Smooth muscle cell (in vitro differentiated cells): Measurements from ENCODE around the gene COL15A1. TPM values are rescaled to one million over a fixed set of nuclear protein-coding genes. Genes with fewer than 3 reads are reported as not detected.
A peak's percentile ranks its signal among the peaks of the same experiment; 100 is the strongest.

Experiments used
- DNase-seq: peaks from one replicate; lab custom pipeline; 2025; ENCODE audit not compliant: unreplicated experiment; lab: John Stamatoyannopoulos, UW
- H2AFZ ChIP-seq: fragments of 200-600 bp; sonication (generic); 2 replicates; pipeline ENCODE4 v1.6.0; 2016; ENCODE audit warnings: antibody characterized with exemption, low read depth, mild to moderate bottlenecking
- H3F3A ChIP-seq: fragments of 200-600 bp; sonication (generic); 2 replicates; pipeline ENCODE4 v1.6.0; 2017; ENCODE audit warnings: antibody characterized with exemption, low read depth
- H3K27ac ChIP-seq: fragments of 200-600 bp; sonication (generic); 2 replicates; pipeline ENCODE4 v1.5.1; 2016; ENCODE audit warnings: low read depth, mild to moderate bottlenecking
- H3K27me3 ChIP-seq: fragments of 200-600 bp; sonication (generic); 2 replicates; pipeline ENCODE4 v1.6.1; 2016; ENCODE audit warnings: low read depth, mild to moderate bottlenecking
- H3K36me3 ChIP-seq: fragments of 200-600 bp; sonication (generic); 2 replicates; pipeline ENCODE4 v1.5.1; 2016; ENCODE audit warnings: low read depth
- H3K4me1 ChIP-seq: fragments of 200-600 bp; sonication (generic); 2 replicates; pipeline ENCODE4 v1.5.1; 2016; ENCODE audit warnings: low read depth
- H3K4me2 ChIP-seq: fragments of 200-600 bp; sonication (generic); 2 replicates; pipeline ENCODE4 v1.6.0; 2016; ENCODE audit warnings: mild to moderate bottlenecking
- H3K4me3 ChIP-seq: fragments of 200-600 bp; sonication (generic); 2 replicates; pipeline ENCODE4 v1.5.1; 2016; ENCODE audit warnings: mild to moderate bottlenecking
- H3K79me2 ChIP-seq: fragments of 200-600 bp; sonication (generic); 2 replicates; pipeline ENCODE4 v1.6.0; 2016; ENCODE audit warnings: low read depth, mild to moderate bottlenecking
- H3K9ac ChIP-seq: fragments of 200-600 bp; sonication (generic); 2 replicates; pipeline ENCODE4 v1.6.0; 2016; ENCODE audit warnings: low read depth
- H3K9me3 ChIP-seq: fragments of 200-600 bp; sonication (generic); replicated peaks from 2 replicates; pipeline ENCODE4 v1.5.1; 2016; ENCODE audit warnings: low read depth
- H4K20me1 ChIP-seq: fragments of 200-600 bp; sonication (generic); 2 replicates; pipeline ENCODE4 v1.6.0; 2016; ENCODE audit warnings: low read depth
- CTCF ChIP-seq: fragments of 200-600 bp; sonication (generic); IDR thresholded peaks from 2 replicates; pipeline ENCODE4 v1.5.1; 2017; ENCODE audit warnings: borderline replicate concordance, mild to moderate bottlenecking, antibody characterized with exemption; ENCODE audit not compliant: insufficient read depth, poor library complexity, severe bottlenecking
- WGBS: methylation state at CpG from one replicate; pipeline ENCODE4 v1.1.7; 2016; ENCODE audit warnings: low lambda C conversion rate; 5-methylcytosine and 5-hydroxymethylcytosine counted together
- polyA plus RNA-seq: library from polyadenylated mRNA; unstranded; fragments of >200 nt; fragmentation: Nextera tagmentation; extraction: Ambion mirVana; gene quantifications from 2 replicates; pipeline ENCODE4 v1.2.1, GENCODE V29; 2016
- total RNA-seq: library from RNA; depleted of rRNA; stranded (reverse); fragments of >200 nt; gene quantifications from 2 replicates; pipeline ENCODE4 v1.2.3, GENCODE V29; 2014

COL15A1 gene
- total and polyA plus RNA-seq, 2 experiments from 2014 or later: 222 to 293 TPM

GRCh38 chr9:98940276-98940675 is 3.4 kb upstream of the COL15A1 start:
- Histone ChIP-seq H2AFZ (no peak overlapping the region), H3K27ac (no peak overlapping the region), H3F3A (peaks cover under 1% of the 10 kb centered on the region), H3K4me2 (peak overlapping the region; percentile 14), H3K9me3 (no peaks in the 10 kb centered on the region), H3K36me3 (no peaks in the 10 kb centered on the region), H3K27me3 (no peaks in the 10 kb centered on the region), H3K9ac (no peak overlapping the region), H3K4me3 (no peak overlapping the region), H3K79me2 (peaks cover 21% of the 10 kb centered on the region), H4K20me1 (no peaks in the 10 kb centered on the region), H3K4me1 (peaks cover 17% of the 10 kb centered on the region)
- 40% methylated on average over 3 of the region's 3 CpGs for WGBS
- DNase-seq: no peak
- TF ChIP-seq CTCF: no peak

- H3K4me1 ChIP-seq: peaks cover 19% of the 10 kb centered on the region
- no peak overlapping the region for H3K27ac ChIP-seq
- no peaks in the 10 kb centered on the region for H3K36me3 ChIP-seq
- 82% methylated on average over 8 of the region's 8 CpGs for WGBS
- no peak overlapping the region for H3K4me3 ChIP-seq
- no peaks in the 10 kb centered on the region for H3K9me3 ChIP-seq
- no peaks in the 10 kb centered on the region for H3K27me3 ChIP-seq
- no peak for TF ChIP-seq CTCF
- DNase-seq: no peak
- peak overlapping the region; percentile 83 for H3K4me2 ChIP-seq
- H4K20me1 ChIP-seq: no peaks in the 10 kb centered on the region
- H2AFZ ChIP-seq: no peak overlapping the region
- no peak overlapping the region for H3K9ac ChIP-seq
- H3K79me2 ChIP-seq: peaks cover 39% of the 10 kb centered on the region
- H3F3A ChIP-seq: no peaks in the 10 kb centered on the region
Measured at GRCh38 chr9:98941946-98942523, 1.7 kb upstream of the COL15A1 start.

DNA sequence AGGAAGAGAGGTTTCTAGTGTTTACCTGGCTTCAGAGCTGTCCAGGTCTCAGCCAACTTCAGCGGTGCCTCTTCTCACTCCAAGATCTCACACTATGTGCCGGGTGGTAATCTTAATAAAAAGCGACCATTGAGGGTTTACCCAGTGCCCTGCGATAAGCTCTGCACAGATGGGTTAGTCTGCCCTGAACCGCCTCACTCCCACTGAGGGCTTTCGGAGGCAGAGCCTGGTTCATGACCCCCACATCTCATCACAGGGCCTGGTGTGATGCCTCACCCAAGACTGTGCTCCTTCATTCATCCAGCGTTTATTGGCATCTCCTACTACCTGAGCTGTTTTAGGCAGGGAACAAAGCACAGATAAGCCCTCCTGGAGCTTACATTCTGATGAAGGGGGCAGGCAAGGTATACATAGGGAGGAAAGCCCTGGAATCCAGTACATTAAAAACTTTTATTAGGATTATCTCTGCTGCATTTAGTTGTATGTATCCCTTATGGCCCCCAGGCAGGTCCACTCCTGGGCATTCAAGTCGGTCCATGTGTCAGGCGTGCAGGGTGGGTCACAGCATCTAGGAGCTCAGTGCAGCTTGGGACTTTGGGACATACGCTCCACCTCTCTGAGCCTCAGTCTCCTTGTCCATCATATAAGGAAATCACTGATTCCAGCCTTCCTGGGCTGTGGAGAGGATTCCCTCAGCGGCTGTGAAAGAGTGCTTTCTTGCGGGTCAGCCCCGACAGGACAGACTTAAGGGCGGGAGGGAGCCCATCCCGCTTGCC is 613 bp upstream of the COL15A1 start:
- no peak overlapping the region for H3K9ac ChIP-seq
- TF ChIP-seq CTCF: no peak
- no peaks in the 10 kb centered on the region for H3K9me3 ChIP-seq
- H3K4me3 ChIP-seq: peak overlapping the region; percentile 68
- H3K79me2 ChIP-seq: peaks cover 49% of the 10 kb centered on the region
- H2AFZ ChIP-seq: peak overlapping the region; percentile 68
- peaks cover 19% of the 10 kb centered on the region for H3K4me1 ChIP-seq
- H4K20me1 ChIP-seq: no peaks in the 10 kb centered on the region
- no peak overlapping the region for H3K27ac ChIP-seq
- no peaks in the 10 kb centered on the region for H3K27me3 ChIP-seq
- no peak for DNase-seq
- 48% methylated on average over 15 of the region's 15 CpGs for WGBS
- no peaks in the 10 kb centered on the region for H3K36me3 ChIP-seq
- no peaks in the 10 kb centered on the region for H3F3A ChIP-seq
- H3K4me2 ChIP-seq: peak overlapping the region; percentile 83
